OCI-LY7 (cell line): ENCODE data around the gene RETREG1. TPM values are rescaled to one million over a fixed set of nuclear protein-coding genes. Genes with fewer than 3 reads are reported as not detected.

Experiments
- BruUV-seq: library from RNA; stranded (reverse); fragments of 400-500 nt; replicated peaks from 2 replicates; lab custom pipeline; 2021; lab: Mats Ljungman, UMichigan
- CTCF ChIA-PET: fragments of 300-600 bp; sonication (Branson Sonifier 250); formaldehyde crosslinking; loops from one replicate; lab custom pipeline; 2022; ENCODE audit warnings: antibody characterized with exemption; ENCODE audit not compliant: unreplicated experiment; lab: Charles Lee
- POLR2A ChIA-PET: fragments of 300-600 bp; sonication (Branson Sonifier 250); formaldehyde crosslinking; loops from one replicate; lab custom pipeline; 2022; ENCODE audit warnings: antibody characterized with exemption; lab: Charles Lee
- DNase-seq: peaks from one replicate; pipeline ENCODE4 v3.0.0-alpha.2; 2015; ENCODE audit warnings: low spot score
- H2AFZ ChIP-seq: fragments of 200-600 bp; sonication (generic), shearing (Covaris generic); 2 replicates; pipeline ENCODE4 v1.6.1; 2014; ENCODE audit warnings: mild to moderate bottlenecking, antibody characterized with exemption, low read length, moderate library complexity
- H3K27ac ChIP-seq: fragments of 200-600 bp; sonication (generic); 2 replicates; pipeline ENCODE4 v1.5.1; 2014; ENCODE audit warnings: mixed run types, low read depth, mild to moderate bottlenecking, moderate library complexity, low read length, inconsistent platforms; ENCODE audit not compliant: poor library complexity, severe bottlenecking
- H3K36me3 ChIP-seq: fragments of 200-600 bp; sonication (generic); 2 replicates; pipeline ENCODE4 v1.6.1; 2014; ENCODE audit warnings: mild to moderate bottlenecking, antibody characterized with exemption, low read length, moderate library complexity, mixed read lengths; ENCODE audit not compliant: insufficient read depth
- H3K4me1 ChIP-seq: fragments of 200-600 bp; sonication (generic); 2 replicates; pipeline ENCODE4 v1.5.1; 2014; ENCODE audit warnings: mild to moderate bottlenecking, low read length; ENCODE audit not compliant: insufficient read depth, poor library complexity, severe bottlenecking
- H3K4me2 ChIP-seq: fragments of 200-600 bp; sonication (generic); 2 replicates; pipeline ENCODE4 v1.6.1; 2014; ENCODE audit warnings: mild to moderate bottlenecking, low read length
- H3K4me3 ChIP-seq: fragments of 200-600 bp; sonication (generic); 2 replicates; pipeline ENCODE4 v1.5.1; 2014; ENCODE audit warnings: mild to moderate bottlenecking, low read depth, low read length; ENCODE audit not compliant: poor library complexity, severe bottlenecking
- H3K79me2 ChIP-seq: fragments of 200-600 bp; sonication (generic); 2 replicates; pipeline ENCODE4 v1.6.1; 2016; ENCODE audit warnings: low read depth, mild to moderate bottlenecking, low read length, moderate library complexity, mixed read lengths; ENCODE audit not compliant: insufficient read depth
- H3K9me2 ChIP-seq: fragments of 200-600 bp; sonication (generic); 2 replicates; pipeline ENCODE4 v1.6.1; 2016; ENCODE audit warnings: mild to moderate bottlenecking, low read length, mixed read lengths; ENCODE audit not compliant: insufficient read depth
- H3K9me3 ChIP-seq: fragments of 200-600 bp; sonication (generic); 2 replicates; pipeline ENCODE4 v1.6.1; 2014; ENCODE audit warnings: mild to moderate bottlenecking, mixed run types, low read length, mixed read lengths
- H4K20me1 ChIP-seq: fragments of 200-600 bp; sonication (generic); 2 replicates; pipeline ENCODE4 v1.6.1; 2014; ENCODE audit warnings: mild to moderate bottlenecking, antibody characterized with exemption, low read length, moderate library complexity, mixed read lengths; ENCODE audit not compliant: insufficient read depth
- CTCF ChIP-seq: fragments of 200-600 bp; sonication (generic); conservative IDR thresholded peaks from 2 replicates; pipeline ENCODE4 v1.5.1; 2014; ENCODE audit warnings: mild to moderate bottlenecking, antibody characterized with exemption, low read length, moderate library complexity, mixed read lengths
- EZH2phosphoT487 ChIP-seq: fragments of 200-600 bp; sonication (generic); IDR thresholded peaks from 2 replicates; pipeline ENCODE4 v1.6.1; 2018; ENCODE audit warnings: low read depth, borderline replicate concordance, mild to moderate bottlenecking, mixed run types, antibody characterized with exemption, low read length, moderate library complexity, mixed read lengths
- intact Hi-C: fragments of 100-400 bp; cut with micrococcal nuclease; formaldehyde crosslinking; loops from one replicate; pipeline ENCODE4 v1.10.0; 2022; ENCODE audit not compliant: unreplicated experiment
- total RNA-seq, 2 experiments: library from RNA; depleted of rRNA in 1 of 2; stranded (reverse); fragments of >200 nt in 1 of 2; shearing (Covaris generic) in 1 of 2; gene quantifications; 2 replicates each; pipeline ENCODE4 v1.2.3, GENCODE V29; 2014 to 2022

RETREG1 gene
- total RNA-seq, 2 experiments from 2014 or later: 2.4 to 2.6 TPM

GRCh38 chr5:16565118-16565517 is 51.7 kb downstream of the RETREG1 start:
- Histone ChIP-seq H3K4me2 (no peak overlapping the region), H3K4me3 (no peak overlapping the region), H3K79me2 (no peaks in the 10 kb centered on the region), H3K27ac (no peak overlapping the region), H3K9me3 (no peaks in the 10 kb centered on the region), H2AFZ (no peak overlapping the region), H3K36me3 (no peaks in the 10 kb centered on the region), H4K20me1 (no peaks in the 10 kb centered on the region), H3K9me2 (no peaks in the 10 kb centered on the region), H3K4me1 (no peaks in the 10 kb centered on the region)
- TF ChIP-seq CTCF (no peak), EZH2phosphoT487 (no peak)
- ChIA-PET POLR2A (no interaction called here), CTCF (no interaction called here)
- no TSS peak for BruUV-seq
- DNase-seq: no peak
- intact Hi-C loops: no loop called here

- no peak for TF ChIP-seq CTCF
- no peak for TF ChIP-seq EZH2phosphoT487
- no peak overlapping the region for H2AFZ ChIP-seq
- DNase-seq: no peak
- no peak overlapping the region for H3K4me2 ChIP-seq
- POLR2A ChIA-PET: no interaction called here
- no peaks in the 10 kb centered on the region for H4K20me1 ChIP-seq
- no peaks in the 10 kb centered on the region for H3K4me1 ChIP-seq
- H3K4me3 ChIP-seq: no peak overlapping the region
- no peaks in the 10 kb centered on the region for H3K9me2 ChIP-seq
- intact Hi-C loops: no loop called here
- CTCF ChIA-PET: no interaction called here
- no peaks in the 10 kb centered on the region for H3K79me2 ChIP-seq
- no peak overlapping the region for H3K27ac ChIP-seq
- no TSS peak for BruUV-seq
- H3K9me3 ChIP-seq: no peaks in the 10 kb centered on the region
- H3K36me3 ChIP-seq: no peaks in the 10 kb centered on the region
Measured at GRCh38 chr5:16564248-16564867, 52.4 kb downstream of the RETREG1 start.

GRCh38 chr5:16563686-16564085 is 53.1 kb downstream of the RETREG1 start:
- no peak overlapping the region for H3K4me3 ChIP-seq
- no peak for DNase-seq
- H3K9me2 ChIP-seq: no peaks in the 10 kb centered on the region
- CTCF ChIA-PET: no interaction called here
- POLR2A ChIA-PET: no interaction called here
- no TSS peak for BruUV-seq
- H2AFZ ChIP-seq: no peak overlapping the region
- H4K20me1 ChIP-seq: no peaks in the 10 kb centered on the region
- no peak overlapping the region for H3K4me2 ChIP-seq
- no peaks in the 10 kb centered on the region for H3K9me3 ChIP-seq
- no peak overlapping the region for H3K27ac ChIP-seq
- no peaks in the 10 kb centered on the region for H3K4me1 ChIP-seq
- intact Hi-C loops: no loop called here
- TF ChIP-seq CTCF: no peak
- TF ChIP-seq EZH2phosphoT487: no peak
- no peaks in the 10 kb centered on the region for H3K36me3 ChIP-seq
- no peaks in the 10 kb centered on the region for H3K79me2 ChIP-seq
